HepG2 (cell line): Measurements from ENCODE around the gene SH3GL1. TPM values are rescaled to one million over a fixed set of nuclear protein-coding genes. Genes with fewer than 3 reads are reported as not detected.

ENCODE experiments used
- BRCA1 ChIP-seq: sonication (generic); formaldehyde crosslinking; IDR thresholded peaks from 2 replicates; pipeline ENCODE4 v1.4.0; 2020; ENCODE audit warnings: missing genetic modification reagents
- GATAD1 ChIP-seq: IDR thresholded peaks from 2 replicates; pipeline ENCODE4 v1.6.1; 2016; ENCODE audit warnings: missing genetic modification reagents, missing compliant biosample characterization
- KLF13 ChIP-seq: sonication (generic); formaldehyde crosslinking; IDR thresholded peaks from 2 replicates; pipeline ENCODE4 v1.4.0; 2020; ENCODE audit warnings: mild to moderate bottlenecking, missing genetic modification reagents
- KLF16 ChIP-seq, 2 experiments: sonication (generic) in 1 of 2; formaldehyde crosslinking in 1 of 2; IDR thresholded peaks; 2 replicates each; pipeline versions ENCODE4 v1.6.1 to v1.8.0; 2016 to 2023; ENCODE audit warnings: missing genetic modification reagents in 2 of 2, missing compliant biosample characterization in 1 of 2
- MEF2D ChIP-seq: sonication (generic); formaldehyde crosslinking; IDR thresholded peaks from 2 replicates; pipeline ENCODE4 v1.5.1; 2020; ENCODE audit warnings: mild to moderate bottlenecking, missing genetic modification reagents
- MYNN ChIP-seq: sonication (generic); formaldehyde crosslinking; IDR thresholded peaks from 2 replicates; pipeline ENCODE4 v1.4.0; 2020; ENCODE audit warnings: mild to moderate bottlenecking, low read depth, missing genetic modification reagents
- PHB2 ChIP-seq: fragments of 450-650 bp; IDR thresholded peaks from 2 replicates; pipeline ENCODE4 v1.6.1; 2018; ENCODE audit not compliant: partially characterized antibody
- ZFP41 ChIP-seq: sonication (generic); formaldehyde crosslinking; IDR thresholded peaks from 2 replicates; pipeline ENCODE4 v1.4.0; 2020; ENCODE audit warnings: mild to moderate bottlenecking, missing genetic modification reagents, borderline replicate concordance
- ZNF12 ChIP-seq: sonication (generic); formaldehyde crosslinking; IDR thresholded peaks from 2 replicates; pipeline ENCODE4 v1.5.0; 2020; ENCODE audit warnings: missing genetic modification reagents
- ZNF225 ChIP-seq: sonication (generic); formaldehyde crosslinking; IDR thresholded peaks from 2 replicates; pipeline ENCODE4 v1.4.0; 2020; ENCODE audit warnings: mild to moderate bottlenecking, missing genetic modification reagents
- ZNF232 ChIP-seq: sonication (generic); formaldehyde crosslinking; IDR thresholded peaks from 2 replicates; pipeline ENCODE4 v1.4.0; 2020; ENCODE audit warnings: missing genetic modification reagents, borderline replicate concordance
- ZNF3 ChIP-seq: IDR thresholded peaks from 2 replicates; pipeline ENCODE4 v1.7.0; 2017; ENCODE audit warnings: inconsistent platforms
- ZNF616 ChIP-seq: sonication (generic); formaldehyde crosslinking; IDR thresholded peaks from 2 replicates; pipeline ENCODE4 v1.5.0; 2020; ENCODE audit warnings: low read depth, mild to moderate bottlenecking, missing genetic modification reagents
- ZNF883 ChIP-seq: sonication (generic); formaldehyde crosslinking; IDR thresholded peaks from 2 replicates; pipeline ENCODE4 v1.5.1; 2020; ENCODE audit warnings: mild to moderate bottlenecking, missing genetic modification reagents; ENCODE audit errors: not compliant biosample characterization
- ZSCAN22 ChIP-seq: sonication (generic); formaldehyde crosslinking; IDR thresholded peaks from 2 replicates; pipeline ENCODE4 v1.4.0; 2020; ENCODE audit warnings: mild to moderate bottlenecking, missing genetic modification reagents
- polyA plus RNA-seq, 8 experiments: library from polyadenylated mRNA; depleted of rRNA in 3 of 8; stranded (reverse) in 7 of 8; unstranded in 1 of 8; fragments of >200 nt; fragmentation: Illumina TruSeq in 4 of 8; extraction: Trizol in 4 of 8; gene quantifications; 2 replicates each; pipeline versions ENCODE4 v1.2.1 to v1.2.3, GENCODE V29; 2011 to 2016; ENCODE audit warnings: low read depth in 4 of 8, missing spikeins in 1 of 8, mixed read lengths in 1 of 8; ENCODE audit not compliant: insufficient read depth in 1 of 8
- total RNA-seq, 5 experiments: library from RNA; depleted of rRNA; stranded (reverse); fragments of >200 nt; fragmentation: Illumina TruSeq; extraction: Trizol; gene quantifications; 2 replicates each; pipeline ENCODE4 v1.2.3, GENCODE V29; 2016; ENCODE audit warnings: low read depth in 1 of 5
- TF ChIP-seq, protein P1 (sequence below): sonication (generic); formaldehyde crosslinking; IDR thresholded peaks from 2 replicates; pipeline ENCODE4 v1.4.0; 2020; ENCODE audit warnings: missing genetic modification reagents
- TF ChIP-seq, protein P2 (sequence below): sonication (generic); formaldehyde crosslinking; IDR thresholded peaks from 2 replicates; pipeline ENCODE4 v1.5.0; 2020; ENCODE audit warnings: mild to moderate bottlenecking, missing genetic modification reagents
- TF ChIP-seq, protein P3 (sequence below): sonication (generic); formaldehyde crosslinking; IDR thresholded peaks from 2 replicates; pipeline ENCODE4 v1.4.0; 2020; ENCODE audit warnings: missing genetic modification reagents
- TF ChIP-seq, protein P4 (sequence below): fragments of 450-650 bp; IDR thresholded peaks from 2 replicates; pipeline ENCODE4 v1.6.1; 2016
- TF ChIP-seq, protein P5 (sequence below): sonication (generic); formaldehyde crosslinking; IDR thresholded peaks from 2 replicates; pipeline ENCODE4 v1.4.0; 2020; ENCODE audit warnings: missing genetic modification reagents, borderline replicate concordance
- TF ChIP-seq, protein P6 (sequence below): sonication (generic); formaldehyde crosslinking; IDR thresholded peaks from 2 replicates; pipeline ENCODE4 v1.8.1; 2023; ENCODE audit warnings: missing genetic modification reagents, inconsistent platforms, borderline replicate concordance

The SH3GL1 gene
- total and polyA plus RNA-seq, 2 of the 13 experiments (the other 11 are each of a cell fraction or from before 2014, with no cell fraction given): 33.0 to 45.1 TPM

DNA sequence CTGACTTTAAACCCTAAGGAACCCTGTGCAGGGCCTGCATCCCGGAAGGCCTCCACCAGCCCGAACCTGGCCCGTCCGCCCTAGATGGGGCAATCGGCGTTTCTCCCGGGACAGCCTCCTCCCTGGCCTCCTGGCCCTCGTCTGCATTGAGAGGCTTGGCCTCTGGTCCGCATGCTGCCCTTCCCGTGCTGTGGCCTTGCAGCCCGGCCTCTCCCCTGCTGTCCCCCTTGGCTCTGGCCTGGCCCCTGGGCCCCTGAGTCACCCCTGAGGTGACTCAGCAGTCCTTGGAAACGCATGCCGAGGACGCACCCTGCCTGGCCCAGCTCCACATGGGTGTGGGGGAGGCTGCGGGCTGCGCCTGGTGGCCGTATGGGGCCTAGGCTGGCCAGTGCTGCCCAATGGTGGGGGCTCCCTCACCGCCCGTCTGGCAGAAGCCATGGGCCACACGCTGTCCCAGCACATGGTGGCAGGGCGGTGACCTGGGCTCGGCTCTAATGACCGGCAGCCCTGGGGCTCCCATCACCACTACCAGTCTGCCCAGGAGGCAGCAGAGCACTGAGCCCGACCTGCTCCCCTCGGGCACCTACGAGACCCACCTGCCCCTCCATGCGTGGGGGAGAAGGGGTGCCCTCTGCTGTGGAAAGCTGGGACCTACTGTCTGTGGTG is 25.7 kb downstream of the SH3GL1 start (continued):
- peak; percentile 58; the same call in 1 of the 2 replicates for TF ChIP-seq MEF2D
- peak in 1 of 2 experiments; percentile 92; a peak in 2 of 4 replicates for TF ChIP-seq KLF16 (CRISPR knock-in tag; IDR thresholded peaks at IDR 0.05)
- TF ChIP-seq, protein P1, sequence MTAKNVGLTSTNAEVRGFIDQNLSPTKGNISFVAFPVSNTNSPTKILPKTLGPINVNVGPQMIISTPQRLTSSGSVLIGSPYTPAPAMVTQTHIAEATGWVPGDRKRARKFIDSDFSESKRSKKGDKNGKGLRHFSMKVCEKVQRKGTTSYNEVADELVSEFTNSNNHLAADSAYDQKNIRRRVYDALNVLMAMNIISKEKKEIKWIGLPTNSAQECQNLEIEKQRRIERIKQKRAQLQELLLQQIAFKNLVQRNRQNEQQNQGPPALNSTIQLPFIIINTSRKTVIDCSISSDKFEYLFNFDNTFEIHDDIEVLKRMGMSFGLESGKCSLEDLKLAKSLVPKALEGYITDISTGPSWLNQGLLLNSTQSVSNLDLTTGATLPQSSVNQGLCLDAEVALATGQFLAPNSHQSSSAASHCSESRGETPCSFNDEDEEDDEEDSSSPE: peak; percentile 42; the same call in 1 of the 2 replicates
- no peak for TF ChIP-seq ZSCAN22 (CRISPR knock-in tag)
- peak; percentile 93 for TF ChIP-seq ZNF883
- peak; percentile 55; the same call in 1 of the 2 replicates for TF ChIP-seq GATAD1
- no peak for TF ChIP-seq ZNF12 (CRISPR knock-in tag)
- no peak; the same call in none of the 2 replicates for TF ChIP-seq ZNF616 (CRISPR knock-in tag)
- no peak for TF ChIP-seq ZNF225 (CRISPR knock-in tag)
- TF ChIP-seq, protein P2, sequence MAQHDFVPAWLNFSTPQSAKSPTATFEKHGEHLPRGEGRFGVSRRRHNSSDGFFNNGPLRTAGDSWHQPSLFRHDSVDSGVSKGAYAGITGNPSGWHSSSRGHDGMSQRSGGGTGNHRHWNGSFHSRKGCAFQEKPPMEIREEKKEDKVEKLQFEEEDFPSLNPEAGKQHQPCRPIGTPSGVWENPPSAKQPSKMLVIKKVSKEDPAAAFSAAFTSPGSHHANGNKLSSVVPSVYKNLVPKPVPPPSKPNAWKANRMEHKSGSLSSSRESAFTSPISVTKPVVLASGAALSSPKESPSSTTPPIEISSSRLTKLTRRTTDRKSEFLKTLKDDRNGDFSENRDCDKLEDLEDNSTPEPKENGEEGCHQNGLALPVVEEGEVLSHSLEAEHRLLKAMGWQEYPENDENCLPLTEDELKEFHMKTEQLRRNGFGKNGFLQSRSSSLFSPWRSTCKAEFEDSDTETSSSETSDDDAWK (CRISPR knock-in tag): no peak
- TF ChIP-seq KLF13 (CRISPR knock-in tag): no peak
- TF ChIP-seq, protein P3, sequence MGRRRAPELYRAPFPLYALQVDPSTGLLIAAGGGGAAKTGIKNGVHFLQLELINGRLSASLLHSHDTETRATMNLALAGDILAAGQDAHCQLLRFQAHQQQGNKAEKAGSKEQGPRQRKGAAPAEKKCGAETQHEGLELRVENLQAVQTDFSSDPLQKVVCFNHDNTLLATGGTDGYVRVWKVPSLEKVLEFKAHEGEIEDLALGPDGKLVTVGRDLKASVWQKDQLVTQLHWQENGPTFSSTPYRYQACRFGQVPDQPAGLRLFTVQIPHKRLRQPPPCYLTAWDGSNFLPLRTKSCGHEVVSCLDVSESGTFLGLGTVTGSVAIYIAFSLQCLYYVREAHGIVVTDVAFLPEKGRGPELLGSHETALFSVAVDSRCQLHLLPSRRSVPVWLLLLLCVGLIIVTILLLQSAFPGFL (CRISPR knock-in tag): no peak
- no peak for TF ChIP-seq MYNN (CRISPR knock-in tag)
- TF ChIP-seq, protein P4, sequence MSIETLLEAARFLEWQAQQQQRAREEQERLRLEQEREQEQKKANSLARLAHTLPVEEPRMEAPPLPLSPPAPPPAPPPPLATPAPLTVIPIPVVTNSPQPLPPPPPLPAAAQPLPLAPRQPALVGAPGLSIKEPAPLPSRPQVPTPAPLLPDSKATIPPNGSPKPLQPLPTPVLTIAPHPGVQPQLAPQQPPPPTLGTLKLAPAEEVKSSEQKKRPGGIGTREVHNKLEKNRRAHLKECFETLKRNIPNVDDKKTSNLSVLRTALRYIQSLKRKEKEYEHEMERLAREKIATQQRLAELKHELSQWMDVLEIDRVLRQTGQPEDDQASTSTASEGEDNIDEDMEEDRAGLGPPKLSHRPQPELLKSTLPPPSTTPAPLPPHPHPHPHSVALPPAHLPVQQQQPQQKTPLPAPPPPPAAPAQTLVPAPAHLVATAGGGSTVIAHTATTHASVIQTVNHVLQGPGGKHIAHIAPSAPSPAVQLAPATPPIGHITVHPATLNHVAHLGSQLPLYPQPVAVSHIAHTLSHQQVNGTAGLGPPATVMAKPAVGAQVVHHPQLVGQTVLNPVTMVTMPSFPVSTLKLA: peak; percentile 76; the same call in 1 of the 2 replicates
- no peak for TF ChIP-seq PHB2
- TF ChIP-seq ZNF3: peak; percentile 29; the same call in 1 of the 2 replicates
- TF ChIP-seq, protein P5, sequence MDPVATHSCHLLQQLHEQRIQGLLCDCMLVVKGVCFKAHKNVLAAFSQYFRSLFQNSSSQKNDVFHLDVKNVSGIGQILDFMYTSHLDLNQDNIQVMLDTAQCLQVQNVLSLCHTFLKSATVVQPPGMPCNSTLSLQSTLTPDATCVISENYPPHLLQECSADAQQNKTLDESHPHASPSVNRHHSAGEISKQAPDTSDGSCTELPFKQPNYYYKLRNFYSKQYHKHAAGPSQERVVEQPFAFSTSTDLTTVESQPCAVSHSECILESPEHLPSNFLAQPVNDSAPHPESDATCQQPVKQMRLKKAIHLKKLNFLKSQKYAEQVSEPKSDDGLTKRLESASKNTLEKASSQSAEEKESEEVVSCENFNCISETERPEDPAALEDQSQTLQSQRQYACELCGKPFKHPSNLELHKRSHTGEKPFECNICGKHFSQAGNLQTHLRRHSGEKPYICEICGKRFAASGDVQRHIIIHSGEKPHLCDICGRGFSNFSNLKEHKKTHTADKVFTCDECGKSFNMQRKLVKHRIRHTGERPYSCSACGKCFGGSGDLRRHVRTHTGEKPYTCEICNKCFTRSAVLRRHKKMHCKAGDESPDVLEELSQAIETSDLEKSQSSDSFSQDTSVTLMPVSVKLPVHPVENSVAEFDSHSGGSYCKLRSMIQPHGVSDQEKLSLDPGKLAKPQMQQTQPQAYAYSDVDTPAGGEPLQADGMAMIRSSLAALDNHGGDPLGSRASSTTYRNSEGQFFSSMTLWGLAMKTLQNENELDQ: no peak
- no peak for TF ChIP-seq ZFP41 (CRISPR knock-in tag)
- TF ChIP-seq ZNF232: peak; percentile 52; the same call in 1 of the 2 replicates
- TF ChIP-seq, protein P6, sequence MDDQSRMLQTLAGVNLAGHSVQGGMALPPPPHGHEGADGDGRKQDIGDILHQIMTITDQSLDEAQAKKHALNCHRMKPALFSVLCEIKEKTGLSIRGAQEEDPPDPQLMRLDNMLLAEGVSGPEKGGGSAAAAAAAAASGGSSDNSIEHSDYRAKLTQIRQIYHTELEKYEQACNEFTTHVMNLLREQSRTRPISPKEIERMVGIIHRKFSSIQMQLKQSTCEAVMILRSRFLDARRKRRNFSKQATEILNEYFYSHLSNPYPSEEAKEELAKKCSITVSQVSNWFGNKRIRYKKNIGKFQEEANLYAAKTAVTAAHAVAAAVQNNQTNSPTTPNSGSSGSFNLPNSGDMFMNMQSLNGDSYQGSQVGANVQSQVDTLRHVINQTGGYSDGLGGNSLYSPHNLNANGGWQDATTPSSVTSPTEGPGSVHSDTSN (CRISPR knock-in tag): no peak
- TF ChIP-seq BRCA1 (CRISPR knock-in tag): no peak
